ENCODE measurements around the gene WHAMM.
"Not testable (repeated sequence)": the region's sequence is repeated elsewhere in the genome, so short reads cannot be mapped to it uniquely, and the experiment has no call there.

Gene WHAMM

GRCh38 chr15:82803793-82804574, 5.4 kb upstream of the WHAMM start:
- no peak for DNase-seq

GRCh38 chr15:82804575-82804949, 4.9 kb upstream of the WHAMM start:
- DNase-seq = no peak

GRCh38 chr15:82805994-82806406, 3.4 kb upstream of the WHAMM start, which contains the start of gene FSD2:
Gene FSD2, minus strand, starts transcription at chr15:82806069. Its CDS starts 18,679 bp downstream, at chr15:82787390.
- no peak for DNase-seq

- DNase-seq = no peak
Measured at GRCh38 chr15:82807920-82808633, 1.4 kb upstream of the WHAMM start.

GRCh38 chr15:82808634-82809041, 790 bp upstream of the WHAMM start:
- no peak for DNase-seq

GRCh38 chr15:82810061-82810889, 847 bp downstream of the WHAMM start:
- DNase-seq = peak; percentile 50

- DNase-seq = peak; percentile 91
Measured at GRCh38 chr15:82810890-82811426, 1.5 kb downstream of the WHAMM start.

- DNase-seq = no peak
Measured at GRCh38 chr15:82812994-82813393, 3.6 kb downstream of the WHAMM start.

- no peak for DNase-seq
Measured at GRCh38 chr15:82820128-82820527, 10.7 kb downstream of the WHAMM start.

GRCh38 chr15:82821396-82821795, 12.0 kb downstream of the WHAMM start:
- DNase-seq = not testable (repeated sequence)

- not testable (repeated sequence) for DNase-seq
Measured at GRCh38 chr15:82821851-82822250, 12.4 kb downstream of the WHAMM start.

GRCh38 chr15:82823049-82823448, 13.6 kb downstream of the WHAMM start:
- DNase-seq = no peak

GRCh38 chr15:82828075-82828474, 18.6 kb downstream of the WHAMM start:
- no peak for DNase-seq

GRCh38 chr15:82829234-82829633, 19.8 kb downstream of the WHAMM start:
- DNase-seq = no peak

GRCh38 chr15:82830427-82831173, 21.2 kb downstream of the WHAMM start:
- DNase-seq = no peak

GRCh38 chr15:82831894-82832600, 22.6 kb downstream of the WHAMM start:
- DNase-seq = no peak

GRCh38 chr15:82832601-82833361, 23.4 kb downstream of the WHAMM start:
- no peak for DNase-seq

- no peak for DNase-seq
Measured at GRCh38 chr15:82833362-82833682, 23.9 kb downstream of the WHAMM start.

GRCh38 chr15:82835391-82835917, 26.0 kb downstream of the WHAMM start:
- DNase-seq = no peak

- no peak for DNase-seq
Measured at GRCh38 chr15:82838096-82838735, 28.8 kb downstream of the WHAMM start.

Data from CD4-positive, alpha-beta T cell treated with Interleukin-17A for 1 hour (primary cell).